ENCODE results near the gene PLA2G6. TPM values are rescaled to one million over a fixed set of nuclear protein-coding genes. Genes with fewer than 3 reads are reported as not detected.

Gene PLA2G6
- total RNA-seq (10 to 100 TPM; 48.8 to 50.2 TPM), total RNA-seq (8.7 to 118 (median 34.6) reads per million in 172 experiments)
- 41.1 TPM for polyA plus RNA-seq (2013, experiment 1 of 2)
- polyA plus RNA-seq (2013, experiment 2 of 2): 59.4 TPM

DNA sequence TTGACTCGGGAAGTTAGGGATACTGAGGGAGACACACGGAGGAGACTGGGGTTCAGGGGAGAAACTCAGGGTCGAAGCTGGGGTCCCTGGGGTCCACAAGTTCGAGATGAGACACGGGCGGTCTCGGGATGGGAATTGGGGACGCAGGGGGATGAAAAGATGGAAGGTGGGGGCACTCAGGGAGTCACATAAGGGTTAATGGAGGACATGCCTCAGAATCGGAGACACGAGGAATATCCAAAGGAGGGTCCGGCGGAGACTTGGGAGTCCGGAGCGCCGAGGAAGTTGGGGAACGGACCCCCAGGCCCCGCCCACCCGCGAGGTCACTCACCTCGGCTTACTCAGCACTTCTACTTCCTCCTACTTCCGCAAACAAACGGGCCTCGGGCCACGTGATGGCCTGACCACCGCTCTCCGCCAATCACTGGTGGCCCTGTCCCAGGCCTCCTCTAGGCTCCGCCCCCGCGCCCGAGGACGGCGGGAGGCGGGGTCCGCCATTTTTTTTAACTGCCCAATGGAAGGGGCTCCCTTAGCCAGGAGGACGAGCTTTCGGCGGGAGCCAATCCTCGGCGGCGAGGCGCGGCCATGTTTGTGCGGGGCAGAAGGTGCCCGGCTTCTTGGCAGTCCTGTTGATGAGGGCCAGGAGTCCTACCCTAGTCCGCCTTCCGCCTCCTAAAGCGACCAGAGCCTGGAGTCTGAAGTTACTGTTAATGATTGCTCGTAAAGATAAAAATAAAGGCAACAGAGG lies at the start of gene PLA2G6:
TSS of gene PLA2G6 (minus strand) at position 378 of the 748 bp plus-strand sequence. CDS start 12,404 bp downstream, outside the sequence.
- Mint-ChIP-seq H3K4me1 (ENCODE audit: low read depth) (peaks cover 31% of the 10 kb centered on the region), H3K27me3 (no peaks in the 10 kb centered on the region), H3K9me3 (no peaks in the 10 kb centered on the region), H3K4me3 (peak within 1 kb of the TSS; percentile 94), H3K36me3 (ENCODE audit: low read depth) (peaks cover 12% of the 10 kb centered on the region), H3K27ac (peak within 1 kb of the TSS; percentile 89)
- TF ChIP-seq CTCF (IDR thresholded peaks at IDR 0.05): no peak
- CTCF ChIA-PET: interaction anchor here (0.6 to 1.2 kb wide), 2 partner anchors 30 to 110 kb away, joined by 3 to 4 read pairs; no protein-coding TSS in a partner anchor
- H3K4me3 ChIP-seq (ENCODE audit: low read length): peak within 1 kb of the TSS; percentile 76
- H3K27ac ChIP-seq (ENCODE audit: low read depth in 1 of 2, low read length in 2 of 2): peak within 1 kb of the TSS; percentile 75 to 77
- peak; percentile 89 to 98 (median 94) for DNase-seq
- intact Hi-C loops (cut with DNase I, micrococcal nuclease): loop anchor here (1.0 to 10.0 kb wide), 7 partner anchors 19 to 393 kb away; partner anchors contain the start of genes DMC1 (in 2 of the 2), MAFF (in 2 of the 2), TMEM184B (in 2 of the 2) and PICK1 (in 1 of the 2)
- peak; percentile 94 for ATAC-seq (ENCODE audit: poor library complexity)
- H3K4me1 ChIP-seq (ENCODE audit: insufficient read depth, low read length): peaks cover 27% of the 10 kb centered on the region
- no peaks in the 10 kb centered on the region for H3K9me3 ChIP-seq (ENCODE audit: control insufficient read depth in 1 of 2, insufficient read depth in 1 of 2, low read length in 2 of 2)
- no peaks in the 10 kb centered on the region for H3K27me3 ChIP-seq (ENCODE audit: control insufficient read depth in 1 of 2, insufficient read depth in 2 of 2, low read length in 2 of 2)
- H3K36me3 ChIP-seq (ENCODE audit: insufficient read depth, low read length): peaks cover 3% of the 10 kb centered on the region
- POLR2A ChIA-PET: interaction anchor here (0.6 to 2.5 kb wide), 8 partner anchors 11 to 103 kb away, joined by 3 to 39 read pairs (median 4); partner anchors contain the start of gene MAFF

GRCh38 chr22:38230916-38231315 lies 49.3 kb upstream of the PLA2G6 start:
- intact Hi-C loops (cut with DNase I, micrococcal nuclease): loop anchor here (1.0 to 5.0 kb wide), 3 partner anchors 114 to 179 kb away; no protein-coding TSS in a partner anchor
- Histone ChIP-seq H3K4me1 (ENCODE audit: insufficient read depth, low read length) (peaks cover 26% of the 10 kb centered on the region), H3K9me3 (ENCODE audit: control insufficient read depth in 1 of 2, insufficient read depth in 1 of 2, low read length in 2 of 2) (no peaks in the 10 kb centered on the region), H3K27me3 (ENCODE audit: control insufficient read depth in 1 of 2, insufficient read depth in 2 of 2, low read length in 2 of 2) (no peaks in the 10 kb centered on the region), H3K27ac (ENCODE audit: low read depth in 1 of 2, low read length in 2 of 2) (no peak overlapping the region), H3K36me3 (ENCODE audit: insufficient read depth, low read length) (peaks cover 71% of the 10 kb centered on the region), H3K4me3 (ENCODE audit: low read length) (no peak overlapping the region)
- Mint-ChIP-seq H3K4me3 (no peak overlapping the region), H3K27ac (peak overlapping the region; percentile 30), H3K36me3 (ENCODE audit: low read depth) (peaks cover 65% of the 10 kb centered on the region), H3K27me3 (no peaks in the 10 kb centered on the region), H3K9me3 (no peaks in the 10 kb centered on the region), H3K4me1 (ENCODE audit: low read depth) (peaks cover 5% of the 10 kb centered on the region)
- POLR2A ChIA-PET: no interaction called here
- ATAC-seq (ENCODE audit: poor library complexity) (no peak), DNase-seq (no peak)
- no peak for TF ChIP-seq CTCF (IDR thresholded peaks at IDR 0.05)
- CTCF ChIA-PET: interaction anchor here (1.4 kb wide), 1 partner anchor 179 kb away, joined by 9 read pairs; no protein-coding TSS in a partner anchor

- H3K4me3 Mint-ChIP-seq: no peak overlapping the region
- peak; percentile 15 for TF ChIP-seq CTCF (IDR thresholded peaks at IDR 0.05)
- DNase-seq: peak in 12 of 14 experiments; percentile 13 to 70 (median 30)
- H3K27ac ChIP-seq (ENCODE audit: low read depth in 1 of 2, low read length in 2 of 2): no peak overlapping the region
- no peaks in the 10 kb centered on the region for H3K27me3 ChIP-seq (ENCODE audit: control insufficient read depth in 1 of 2, insufficient read depth in 2 of 2, low read length in 2 of 2)
- ChIA-PET CTCF (interaction anchor here (1.4 kb wide), 1 partner anchor 178 kb away, joined by 9 read pairs; no protein-coding TSS in a partner anchor), POLR2A (interaction anchor here (0.6 to 1.9 kb wide), 2 partner anchors 15 to 29 kb away, joined by 3 to 6 read pairs; no protein-coding TSS in a partner anchor)
- H3K9me3 ChIP-seq (ENCODE audit: control insufficient read depth in 1 of 2, insufficient read depth in 1 of 2, low read length in 2 of 2): no peaks in the 10 kb centered on the region
- no peaks in the 10 kb centered on the region for H3K27me3 Mint-ChIP-seq
- peak; percentile 45 for ATAC-seq (ENCODE audit: poor library complexity)
- peaks cover 5% of the 10 kb centered on the region for H3K4me1 Mint-ChIP-seq (ENCODE audit: low read depth)
- peaks cover 63% of the 10 kb centered on the region for H3K36me3 Mint-ChIP-seq (ENCODE audit: low read depth)
- peaks cover 26% of the 10 kb centered on the region for H3K4me1 ChIP-seq (ENCODE audit: insufficient read depth, low read length)
- intact Hi-C loops (cut with DNase I, micrococcal nuclease): loop anchor here (1.0 to 5.0 kb wide), 3 partner anchors 113 to 178 kb away; no protein-coding TSS in a partner anchor
- peak overlapping the region; percentile 30 for H3K27ac Mint-ChIP-seq
- peaks cover 71% of the 10 kb centered on the region for H3K36me3 ChIP-seq (ENCODE audit: insufficient read depth, low read length)
- no peak overlapping the region for H3K4me3 ChIP-seq (ENCODE audit: low read length)
- H3K9me3 Mint-ChIP-seq: no peaks in the 10 kb centered on the region
Measured at GRCh38 chr22:38230108-38230825, 48.6 kb upstream of the PLA2G6 start.

Measured in CD4-positive, alpha-beta T cell (primary cell).